HCT116 (cell line): Measurements from ENCODE around the gene EIF2AK3. TPM values are rescaled to one million over a fixed set of nuclear protein-coding genes. Genes with fewer than 3 reads are reported as not detected.

Experiments
- ATAC-seq: fragments of 200-7000 bp; cut with Tn5 transposase; 2 replicates; pipeline ENCODE4 v1.9.1; 2020; ENCODE audit warnings: mild to moderate bottlenecking, moderate library complexity
- BruUV-seq: library from RNA; stranded (reverse); fragments of 400-500 nt; replicated peaks from 2 replicates; lab custom pipeline; 2021; lab: Mats Ljungman, UMichigan
- CTCF ChIA-PET: fragments of 300-600 bp; sonication (Branson Sonifier 250); formaldehyde crosslinking; loops from one replicate; lab custom pipeline; 2021; ENCODE audit warnings: antibody characterized with exemption; lab: Charles Lee
- POLR2A ChIA-PET: fragments of 300-600, 350-600 bp; sonication (Branson Sonifier 250); formaldehyde crosslinking; loops from one replicate; lab custom pipeline; 2021; ENCODE audit warnings: antibody characterized with exemption; lab: Charles Lee
- RAD21 ChIA-PET, 2 experiments: fragments of 300-600 bp; sonication (Branson Sonifier 250); formaldehyde crosslinking; loops; one replicate each; lab custom pipeline; 2023; ENCODE audit warnings: low total read pairs in 2 of 2; ENCODE audit not compliant: uncharacterized antibody in 2 of 2, unreplicated experiment in 2 of 2, low non-redundant PET in 1 of 2; lab: Charles Lee
- DNase-seq: peaks from one replicate; pipeline ENCODE4 v3.0.0-alpha.2; 2010; ENCODE audit warnings: low read depth, low spot score
- H2AFZ ChIP-seq: fragments of 200-600 bp; shearing (Covaris generic), sonication (generic); 2 replicates; pipeline ENCODE4 v1.6.1; 2017; ENCODE audit warnings: low read depth, mixed run types, mixed read lengths, antibody characterized with exemption, low read length; ENCODE audit not compliant: poor library complexity, severe bottlenecking
- H3K27ac ChIP-seq: 2 replicates; pipeline ENCODE4 v1.5.1; 2012; ENCODE audit warnings: low read depth, low read length
- H3K27me3 ChIP-seq: fragments of 200-600 bp; sonication (generic); 2 replicates; pipeline ENCODE4 v1.6.1; 2016; ENCODE audit warnings: mixed run types, low read length, mixed read lengths; ENCODE audit not compliant: insufficient read depth
- H3K36me3 ChIP-seq, 2 experiments: fragments of 200-500 bp in 1 of 2; fragments of 200-600 bp in 1 of 2; sonication (Bioruptor generic) in 1 of 2; sonication (generic) in 1 of 2; 2 replicates each; pipeline versions ENCODE4 v1.5.1 to v1.6.1; 2014 to 2016; ENCODE audit warnings: low read length in 2 of 2, inconsistent platforms in 1 of 2, mixed read lengths in 1 of 2, mixed run types in 1 of 2; ENCODE audit not compliant: insufficient read depth in 2 of 2, control insufficient read depth in 1 of 2
- H3K4me1 ChIP-seq, 2 experiments: fragments of 200-600 bp in 1 of 2; sonication (generic) in 1 of 2; 2 replicates each; pipeline versions ENCODE4 v1.5.1 to v1.6.1; 2012 to 2017; ENCODE audit warnings: low read length in 2 of 2, inconsistent platforms in 1 of 2, mild to moderate bottlenecking in 1 of 2, mixed read lengths in 1 of 2, mixed run types in 1 of 2, moderate library complexity in 1 of 2; ENCODE audit not compliant: insufficient read depth in 2 of 2, control insufficient read depth in 1 of 2
- H3K4me2 ChIP-seq: fragments of 200-600 bp; sonication (generic); 2 replicates; pipeline ENCODE4 v1.6.1; 2017; ENCODE audit warnings: mixed run types, low read length, mixed read lengths
- H3K4me3 ChIP-seq, 2 experiments: fragments of 200-600 bp in 1 of 2; sonication (generic) in 1 of 2; replicated peaks in 1 of 2; 2 replicates each; pipeline ENCODE4 v1.5.1; 2011 to 2016; ENCODE audit warnings: low read length in 2 of 2, control low read depth in 1 of 2, low read depth in 1 of 2, mild to moderate bottlenecking in 1 of 2, mixed read lengths in 1 of 2, mixed run types in 1 of 2
- H3K79me2 ChIP-seq: fragments of 200-600 bp; sonication (generic); 2 replicates; pipeline ENCODE4 v1.6.1; 2017; ENCODE audit warnings: mild to moderate bottlenecking, mixed run types, low read length, moderate library complexity, mixed read lengths; ENCODE audit not compliant: insufficient read depth
- H3K9ac ChIP-seq: fragments of 200-600 bp; sonication (generic); 2 replicates; pipeline ENCODE4 v1.6.1; 2016; ENCODE audit warnings: low read length, mixed read lengths
- H3K9me2 ChIP-seq: fragments of 200-600 bp; sonication (generic), shearing (Covaris generic); 2 replicates; pipeline ENCODE4 v1.6.1; 2017; ENCODE audit warnings: mixed run types, mild to moderate bottlenecking, moderate library complexity; ENCODE audit not compliant: insufficient read depth
- H3K9me3 ChIP-seq, 2 experiments: fragments of 200-500 bp in 1 of 2; fragments of 200-600 bp in 1 of 2; sonication (Bioruptor generic) in 1 of 2; sonication (generic) in 1 of 2; 2 replicates each; pipeline ENCODE4 v1.6.1; 2014 to 2017; ENCODE audit warnings: low read length in 2 of 2, mixed read lengths in 2 of 2, inconsistent platforms in 1 of 2, low read depth in 1 of 2, mild to moderate bottlenecking in 1 of 2, mixed run types in 1 of 2, moderate library complexity in 1 of 2; ENCODE audit not compliant: control insufficient read depth in 1 of 2, insufficient read depth in 1 of 2
- H4K20me1 ChIP-seq: fragments of 200-600 bp; sonication (generic), shearing (Covaris generic); 2 replicates; pipeline ENCODE4 v1.6.1; 2017; ENCODE audit warnings: mixed run types, mild to moderate bottlenecking, moderate library complexity; ENCODE audit not compliant: insufficient read depth
- CBX3 ChIP-seq: IDR thresholded peaks from 2 replicates; pipeline ENCODE4 v1.6.1; 2012; ENCODE audit warnings: low read depth
- CTCF ChIP-seq, 3 experiments: fragments of 200-600 bp in 1 of 3; sonication (generic) in 1 of 3; IDR thresholded peaks in 2 of 3; conservative IDR thresholded peaks in 1 of 3; 2 replicates each; pipeline ENCODE4 v1.5.1; 2012 to 2017; ENCODE audit warnings: low read depth in 2 of 3, low read length in 2 of 3, antibody characterized with exemption in 1 of 3, borderline replicate concordance in 1 of 3, control low read depth in 1 of 3, mild to moderate bottlenecking in 1 of 3, mixed read lengths in 1 of 3, mixed run types in 1 of 3, moderate library complexity in 1 of 3; ENCODE audit not compliant: insufficient read depth in 1 of 3
- EGR1 ChIP-seq: IDR thresholded peaks from 2 replicates; pipeline ENCODE4 v1.6.1; 2012; ENCODE audit warnings: low read depth
- EZH2 ChIP-seq: fragments of 200-600 bp; sonication (generic); IDR thresholded peaks from 2 replicates; pipeline ENCODE4 v1.6.1; 2017; ENCODE audit warnings: antibody characterized with exemption, mixed run types
- FOSL1 ChIP-seq: IDR thresholded peaks from 2 replicates; pipeline ENCODE4 v1.6.1; 2012; ENCODE audit warnings: low read depth
- POLR2A ChIP-seq: IDR thresholded peaks from 2 replicates; pipeline ENCODE4 v1.7.0; 2011; ENCODE audit warnings: borderline replicate concordance; ENCODE audit not compliant: insufficient read depth, insufficient read length; ENCODE audit errors: extremely low read depth
- SIN3A ChIP-seq: IDR thresholded peaks from 2 replicates; pipeline ENCODE4 v1.6.1; 2012; ENCODE audit warnings: low read depth
- TCF7L2 ChIP-seq: IDR thresholded peaks from 2 replicates; pipeline ENCODE4 v1.7.0; 2011; ENCODE audit warnings: borderline replicate concordance, inconsistent platforms; ENCODE audit not compliant: insufficient read depth, insufficient read length; ENCODE audit errors: extremely low read depth
- intact Hi-C: fragments of 100-400 bp; cut with micrococcal nuclease; formaldehyde crosslinking; loops from 2 replicates; pipeline ENCODE4 v1.10.0; 2022
- total RNA-seq: library from RNA; stranded (reverse); gene quantifications from one replicate; pipeline ENCODE4 v1.2.1, GENCODE V29; 2021; ENCODE audit not compliant: unreplicated experiment
- TF ChIP-seq, protein P1 (sequence below): IDR thresholded peaks from 2 replicates; pipeline ENCODE4 v1.6.1; 2012; ENCODE audit warnings: low read depth
- TF ChIP-seq, protein P2 (sequence below): IDR thresholded peaks from 2 replicates; pipeline ENCODE4 v1.6.1; 2012

EIF2AK3 gene
- total RNA-seq, 1 experiment from 2014 or later: 8.9 TPM

DNA sequence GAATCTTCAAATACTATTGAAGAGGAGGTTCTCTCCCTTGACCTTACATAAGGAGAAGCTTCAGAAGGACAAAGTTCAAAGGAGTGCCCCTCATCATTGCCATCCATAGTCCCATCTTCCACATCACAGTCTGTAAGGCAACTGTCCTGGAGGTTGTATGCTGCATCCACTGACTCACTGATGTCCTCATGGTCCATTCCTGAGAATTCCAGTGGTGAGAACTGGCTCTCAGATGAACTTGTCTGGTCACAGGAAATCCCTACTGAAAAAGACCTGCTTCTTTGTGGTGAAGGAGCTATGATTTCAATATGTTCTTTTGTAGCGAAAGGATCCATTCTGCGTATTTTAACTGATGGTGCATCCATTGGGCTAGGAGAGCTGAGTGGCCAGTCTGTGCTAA lies 52.2 kb downstream of the EIF2AK3 start:
- Histone ChIP-seq H3K9ac (no peak overlapping the region), H4K20me1 (no peaks in the 10 kb centered on the region), H3K4me2 (no peak overlapping the region), H3K4me3 (no peak overlapping the region), H2AFZ (no peak overlapping the region), H3K36me3 (peaks cover 4 to 10% of the 10 kb centered on the region in 2 experiments; a peak in 2 of 4 replicates), H3K4me1 (no peaks in the 10 kb centered on the region), H3K27me3 (no peaks in the 10 kb centered on the region), H3K9me3 (no peaks in the 10 kb centered on the region), H3K79me2 (no peaks in the 10 kb centered on the region), H3K9me2 (no peaks in the 10 kb centered on the region), H3K27ac (no peak overlapping the region)
- ATAC-seq (no peak), DNase-seq (no peak)
- TF ChIP-seq EZH2 (no peak), CBX3 (no peak), FOSL1 (no peak), SIN3A (no peak), EGR1 (no peak), CTCF (IDR thresholded peaks at IDR 0.05 in 2 of 3, conservative IDR thresholded peaks at IDR 0.05 in 1 of 3; ENCODE audit: borderline replicate concordance in 1 of 3, insufficient read depth in 1 of 3, low read depth in 2 of 3, low read length in 2 of 3) (no peak), POLR2A (no peak), TCF7L2 (no peak)
- TF ChIP-seq, protein P1, sequence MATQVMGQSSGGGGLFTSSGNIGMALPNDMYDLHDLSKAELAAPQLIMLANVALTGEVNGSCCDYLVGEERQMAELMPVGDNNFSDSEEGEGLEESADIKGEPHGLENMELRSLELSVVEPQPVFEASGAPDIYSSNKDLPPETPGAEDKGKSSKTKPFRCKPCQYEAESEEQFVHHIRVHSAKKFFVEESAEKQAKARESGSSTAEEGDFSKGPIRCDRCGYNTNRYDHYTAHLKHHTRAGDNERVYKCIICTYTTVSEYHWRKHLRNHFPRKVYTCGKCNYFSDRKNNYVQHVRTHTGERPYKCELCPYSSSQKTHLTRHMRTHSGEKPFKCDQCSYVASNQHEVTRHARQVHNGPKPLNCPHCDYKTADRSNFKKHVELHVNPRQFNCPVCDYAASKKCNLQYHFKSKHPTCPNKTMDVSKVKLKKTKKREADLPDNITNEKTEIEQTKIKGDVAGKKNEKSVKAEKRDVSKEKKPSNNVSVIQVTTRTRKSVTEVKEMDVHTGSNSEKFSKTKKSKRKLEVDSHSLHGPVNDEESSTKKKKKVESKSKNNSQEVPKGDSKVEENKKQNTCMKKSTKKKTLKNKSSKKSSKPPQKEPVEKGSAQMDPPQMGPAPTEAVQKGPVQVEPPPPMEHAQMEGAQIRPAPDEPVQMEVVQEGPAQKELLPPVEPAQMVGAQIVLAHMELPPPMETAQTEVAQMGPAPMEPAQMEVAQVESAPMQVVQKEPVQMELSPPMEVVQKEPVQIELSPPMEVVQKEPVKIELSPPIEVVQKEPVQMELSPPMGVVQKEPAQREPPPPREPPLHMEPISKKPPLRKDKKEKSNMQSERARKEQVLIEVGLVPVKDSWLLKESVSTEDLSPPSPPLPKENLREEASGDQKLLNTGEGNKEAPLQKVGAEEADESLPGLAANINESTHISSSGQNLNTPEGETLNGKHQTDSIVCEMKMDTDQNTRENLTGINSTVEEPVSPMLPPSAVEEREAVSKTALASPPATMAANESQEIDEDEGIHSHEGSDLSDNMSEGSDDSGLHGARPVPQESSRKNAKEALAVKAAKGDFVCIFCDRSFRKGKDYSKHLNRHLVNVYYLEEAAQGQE: no peak
- TF ChIP-seq, protein P2, sequence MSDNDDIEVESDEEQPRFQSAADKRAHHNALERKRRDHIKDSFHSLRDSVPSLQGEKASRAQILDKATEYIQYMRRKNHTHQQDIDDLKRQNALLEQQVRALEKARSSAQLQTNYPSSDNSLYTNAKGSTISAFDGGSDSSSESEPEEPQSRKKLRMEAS: no peak
- CTCF ChIA-PET: no interaction called here
- POLR2A ChIA-PET: no interaction called here
- RAD21 ChIA-PET: no interaction called here
- no TSS peak for BruUV-seq
- intact Hi-C loops: no loop called here
